ENCODE results near the gene TDP2.

Gene TDP2

DNA sequence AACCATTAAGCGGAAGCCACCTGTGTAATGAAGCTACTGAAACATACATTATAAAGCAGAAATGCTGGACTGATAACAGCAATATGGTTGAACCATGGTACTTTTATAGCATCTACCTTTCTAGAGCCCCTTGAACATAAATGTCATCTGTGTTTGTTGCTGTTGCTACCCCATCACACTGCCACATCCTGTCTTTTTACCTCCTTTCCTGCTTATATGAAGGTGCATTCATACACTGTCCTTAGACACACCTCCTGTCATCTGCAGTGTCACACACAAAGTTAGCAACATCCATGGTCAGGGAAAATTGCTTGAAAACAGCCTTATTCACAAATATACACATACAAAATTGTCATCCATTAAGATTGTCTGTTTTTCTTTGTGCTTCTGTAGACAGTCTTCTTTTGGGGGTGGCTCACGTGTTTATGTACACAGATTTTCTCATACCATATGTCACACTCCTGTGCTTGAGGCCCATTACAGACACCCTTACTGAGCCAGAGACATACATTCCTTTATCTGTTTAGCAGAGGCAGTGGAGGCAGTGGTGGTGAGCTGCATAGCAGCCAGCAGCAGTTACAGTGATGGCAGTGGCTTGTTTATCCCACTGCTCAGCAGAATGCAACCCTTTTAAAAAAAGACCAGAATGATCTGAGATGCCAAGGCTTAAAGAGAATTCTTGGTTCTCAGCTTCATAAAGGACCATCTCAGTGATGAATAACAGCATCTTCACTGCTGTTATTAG is 26.3 kb upstream of the TDP2 start:
- Histone ChIP-seq H3K27me3 (replicated peaks; ENCODE audit: control insufficient read depth, insufficient read depth, low read length) (no peaks in the 10 kb centered on the region), H3K4me3 (replicated peaks; ENCODE audit: low read depth, low read length) (no peak overlapping the region), H3K36me3 (ENCODE audit: control insufficient read depth, insufficient read depth, low read length) (no peaks in the 10 kb centered on the region)
- TF ChIP-seq, protein P1, sequence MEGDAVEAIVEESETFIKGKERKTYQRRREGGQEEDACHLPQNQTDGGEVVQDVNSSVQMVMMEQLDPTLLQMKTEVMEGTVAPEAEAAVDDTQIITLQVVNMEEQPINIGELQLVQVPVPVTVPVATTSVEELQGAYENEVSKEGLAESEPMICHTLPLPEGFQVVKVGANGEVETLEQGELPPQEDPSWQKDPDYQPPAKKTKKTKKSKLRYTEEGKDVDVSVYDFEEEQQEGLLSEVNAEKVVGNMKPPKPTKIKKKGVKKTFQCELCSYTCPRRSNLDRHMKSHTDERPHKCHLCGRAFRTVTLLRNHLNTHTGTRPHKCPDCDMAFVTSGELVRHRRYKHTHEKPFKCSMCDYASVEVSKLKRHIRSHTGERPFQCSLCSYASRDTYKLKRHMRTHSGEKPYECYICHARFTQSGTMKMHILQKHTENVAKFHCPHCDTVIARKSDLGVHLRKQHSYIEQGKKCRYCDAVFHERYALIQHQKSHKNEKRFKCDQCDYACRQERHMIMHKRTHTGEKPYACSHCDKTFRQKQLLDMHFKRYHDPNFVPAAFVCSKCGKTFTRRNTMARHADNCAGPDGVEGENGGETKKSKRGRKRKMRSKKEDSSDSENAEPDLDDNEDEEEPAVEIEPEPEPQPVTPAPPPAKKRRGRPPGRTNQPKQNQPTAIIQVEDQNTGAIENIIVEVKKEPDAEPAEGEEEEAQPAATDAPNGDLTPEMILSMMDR (IDR thresholded peaks at IDR 0.05; ENCODE audit: insufficient read depth, low read length, poor library complexity, severe bottlenecking): no peak
- DNase-seq (ENCODE audit: extremely low read depth, insufficient read length): no peak

GRCh38 chr6:24692415-24692814 is 25.7 kb upstream of the TDP2 start:
- no peaks in the 10 kb centered on the region for H3K27me3 ChIP-seq (replicated peaks; ENCODE audit: control insufficient read depth, insufficient read depth, low read length)
- TF ChIP-seq, protein P1 (IDR thresholded peaks at IDR 0.05; ENCODE audit: insufficient read depth, low read length, poor library complexity, severe bottlenecking): no peak
- no peaks in the 10 kb centered on the region for H3K36me3 ChIP-seq (ENCODE audit: control insufficient read depth, insufficient read depth, low read length)
- H3K4me3 ChIP-seq (replicated peaks; ENCODE audit: low read depth, low read length): no peak overlapping the region
- DNase-seq (ENCODE audit: extremely low read depth, insufficient read length): no peak

GRCh38 chr6:24692003-24692402 is 25.3 kb upstream of the TDP2 start:
- no peak for DNase-seq (ENCODE audit: extremely low read depth, insufficient read length)

DNA sequence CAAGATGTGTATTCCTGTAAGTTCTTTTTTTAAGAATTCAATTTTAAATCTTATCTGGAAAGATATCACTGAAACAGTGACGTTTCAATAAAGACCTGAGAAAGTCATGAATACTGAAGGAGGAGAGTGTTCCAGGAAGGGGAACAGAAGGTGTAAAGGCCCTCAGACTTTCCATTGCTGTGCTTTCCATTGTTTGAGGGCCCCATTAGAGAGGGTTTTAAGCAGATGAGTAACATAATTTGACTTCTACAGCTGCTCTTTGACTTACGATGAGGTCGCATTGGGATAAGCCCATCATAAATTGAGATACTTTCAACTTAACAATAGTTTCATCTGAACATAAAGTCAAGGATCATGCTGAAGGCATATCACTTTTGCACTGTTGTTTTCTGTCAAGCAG is 24.9 kb upstream of the TDP2 start:
- Histone ChIP-seq H3K36me3 (ENCODE audit: control insufficient read depth, insufficient read depth, low read length) (no peaks in the 10 kb centered on the region), H3K4me3 (replicated peaks; ENCODE audit: low read depth, low read length) (no peak overlapping the region), H3K27me3 (replicated peaks; ENCODE audit: control insufficient read depth, insufficient read depth, low read length) (no peaks in the 10 kb centered on the region)
- no peak for DNase-seq (ENCODE audit: extremely low read depth, insufficient read length)
- TF ChIP-seq, protein P1 (IDR thresholded peaks at IDR 0.05; ENCODE audit: insufficient read depth, low read length, poor library complexity, severe bottlenecking): no peak

More at GRCh38 chr6:24692003-24692402, 25.3 kb upstream of the TDP2 start:
- Histone ChIP-seq H3K4me3 (replicated peaks; ENCODE audit: low read depth, low read length) (no peak overlapping the region), H3K36me3 (ENCODE audit: control insufficient read depth, insufficient read depth, low read length) (no peaks in the 10 kb centered on the region), H3K27me3 (replicated peaks; ENCODE audit: control insufficient read depth, insufficient read depth, low read length) (no peaks in the 10 kb centered on the region)
- TF ChIP-seq, protein P1 (IDR thresholded peaks at IDR 0.05; ENCODE audit: insufficient read depth, low read length, poor library complexity, severe bottlenecking): no peak

- no peak overlapping the region for H3K4me3 ChIP-seq (replicated peaks; ENCODE audit: low read depth, low read length)
- DNase-seq (ENCODE audit: extremely low read depth, insufficient read length): no peak
- TF ChIP-seq, protein P1 (IDR thresholded peaks at IDR 0.05; ENCODE audit: insufficient read depth, low read length, poor library complexity, severe bottlenecking): no peak
Observed at GRCh38 chr6:24690593-24690992, 23.9 kb upstream of the TDP2 start.

More at GRCh38 chr6:24690593-24690992, 23.9 kb upstream of the TDP2 start:
- Histone ChIP-seq H3K27me3 (replicated peaks; ENCODE audit: control insufficient read depth, insufficient read depth, low read length) (no peaks in the 10 kb centered on the region), H3K36me3 (ENCODE audit: control insufficient read depth, insufficient read depth, low read length) (no peaks in the 10 kb centered on the region)

Data from GM06990 (cell line).